ENCODE measurements around the gene MNT. TPM values are rescaled to one million over a fixed set of nuclear protein-coding genes. Genes with fewer than 3 reads are reported as not detected.
A peak's percentile ranks its signal among the peaks of the same experiment; 100 is the strongest.
"Not testable (repeated sequence)": the region's sequence is repeated elsewhere in the genome, so short reads cannot be mapped to it uniquely, and the experiment has no call there.

Gene MNT
- total and polyA plus RNA-seq, 2 experiments from 2014 or later = 5.7 to 6.4 TPM

- TF ChIP-seq EZH2 (IDR thresholded peaks at IDR 0.05; ENCODE audit: low read depth, unreplicated experiment) = no peak
- no peak for TF ChIP-seq ZNF114 (CRISPR knock-in tag; IDR thresholded peaks at IDR 0.05)
- TF ChIP-seq ZNF462 (CRISPR knock-in tag; IDR thresholded peaks at IDR 0.05) = no peak
These were observed 48.6 kb upstream of the MNT start for GRCh38 chr17:2449486-2449885.

GRCh38 chr17:2447479-2447878, 46.6 kb upstream of the MNT start:
- not testable (repeated sequence) for H3K27me3 Mint-ChIP-seq (ENCODE audit: insufficient read depth, low read depth, poor library complexity); H3K9me2 ChIP-seq (ENCODE audit: insufficient read depth); H3K27me3 ChIP-seq (ENCODE audit: insufficient read depth); H3K4me3 Mint-ChIP-seq; H4K20me1 ChIP-seq (replicated peaks; ENCODE audit: insufficient read depth); ATAC-seq; H3F3A ChIP-seq (replicated peaks; ENCODE audit: low read depth); H3K4me1 Mint-ChIP-seq; H3K4me1 ChIP-seq (ENCODE audit: insufficient read depth); H3K4me3 ChIP-seq; H3K27ac Mint-ChIP-seq; H3K36me3 ChIP-seq (ENCODE audit: insufficient read depth); H3K27ac ChIP-seq (ENCODE audit: low read depth); DNase-seq (ENCODE audit: low spot score); H3K4me2 ChIP-seq; H2AFZ ChIP-seq
- peaks cover 12% of the 10 kb centered on the region; the same call in 1 of the 2 replicates for H3K79me2 ChIP-seq (replicated peaks; ENCODE audit: insufficient read depth)
- Mint-ChIP-seq H3K9me3 (peaks cover 16% of the 10 kb centered on the region), H3K36me3 (ENCODE audit: low read depth) (peaks cover 37% of the 10 kb centered on the region)

More at GRCh38 chr17:2449486-2449885, 48.6 kb upstream of the MNT start:
- peaks cover 2% of the 10 kb centered on the region for H3K27me3 Mint-ChIP-seq (ENCODE audit: insufficient read depth, low read depth, poor library complexity)
- Histone ChIP-seq H2AFZ (no peak overlapping the region), H3K27ac (ENCODE audit: low read depth) (0 out of 2 replicates have a peak overlapping the region, but pooled peaks have one; percentile 10), H3K4me2 (no peak overlapping the region), H3F3A (replicated peaks; ENCODE audit: low read depth) (no peaks in the 10 kb centered on the region; the same call in 1 of the 2 replicates), H3K4me3 (no peak overlapping the region), H4K20me1 (replicated peaks; ENCODE audit: insufficient read depth) (no peaks in the 10 kb centered on the region; the same call in 1 of the 2 replicates), H3K27me3 (ENCODE audit: insufficient read depth) (no peaks in the 10 kb centered on the region), H3K4me1 (ENCODE audit: insufficient read depth) (0 out of 2 replicates have a peak, but pooled peaks cover 8% of the 10 kb centered on the region), H3K79me2 (replicated peaks; ENCODE audit: insufficient read depth) (0 out of 2 replicates have a peak, but pooled peaks cover 12% of the 10 kb centered on the region), H3K9me2 (ENCODE audit: insufficient read depth) (no peaks in the 10 kb centered on the region), H3K36me3 (ENCODE audit: insufficient read depth) (no peaks in the 10 kb centered on the region; the same call in 1 of the 2 replicates)
- peaks cover 16% of the 10 kb centered on the region for H3K9me3 Mint-ChIP-seq
- peaks cover 35% of the 10 kb centered on the region for H3K36me3 Mint-ChIP-seq (ENCODE audit: low read depth)
- H3K27ac Mint-ChIP-seq = no peak overlapping the region
- H3K4me3 Mint-ChIP-seq = no peak overlapping the region
- ATAC-seq (no peak), DNase-seq (ENCODE audit: low spot score) (no peak)
- H3K4me1 Mint-ChIP-seq = peaks cover 4% of the 10 kb centered on the region; the same call in 2 of the 3 replicates
